ENCODE data around the gene ECD.

The ECD gene

GRCh38 chr10:73136627-73137026 lies 31.2 kb downstream of the ECD start:
- Histone ChIP-seq H3K9me3 (replicated peaks; ENCODE audit: insufficient read depth, low read length) (no peaks in the 10 kb centered on the region), H3K4me2 (ENCODE audit: low read depth, low read length) (no peak overlapping the region), H2AFZ (ENCODE audit: low read length) (no peak overlapping the region), H3F3A (ENCODE audit: insufficient read depth, low read length) (no peaks in the 10 kb centered on the region), H3K4me1 (ENCODE audit: low read length) (no peaks in the 10 kb centered on the region), H3K79me2 (ENCODE audit: low read length) (no peaks in the 10 kb centered on the region), H3K27me3 (replicated peaks; ENCODE audit: insufficient read depth, low read length) (no peaks in the 10 kb centered on the region), H4K20me1 (ENCODE audit: insufficient read depth, low read length) (no peaks in the 10 kb centered on the region), H3K27ac (ENCODE audit: low read length) (no peak overlapping the region), H3K9ac (ENCODE audit: low read length) (no peak overlapping the region), H3K4me3 (ENCODE audit: low read length) (no peak overlapping the region), H3K9me2 (replicated peaks; ENCODE audit: insufficient read depth, low read length) (no peaks in the 10 kb centered on the region), H3K36me3 (replicated peaks; ENCODE audit: insufficient read depth, low read length) (peaks cover 4% of the 10 kb centered on the region)
- TF ChIP-seq EZH2 (optimal IDR thresholded peaks at IDR 0.05; ENCODE audit: low read depth, low read length) (no peak), CTCF (IDR thresholded peaks at IDR 0.05; ENCODE audit: low read length) (no peak), EZH2phosphoT487 (IDR thresholded peaks at IDR 0.05; ENCODE audit: low read length) (no peak)
- DNase-seq, result no peak

DNA sequence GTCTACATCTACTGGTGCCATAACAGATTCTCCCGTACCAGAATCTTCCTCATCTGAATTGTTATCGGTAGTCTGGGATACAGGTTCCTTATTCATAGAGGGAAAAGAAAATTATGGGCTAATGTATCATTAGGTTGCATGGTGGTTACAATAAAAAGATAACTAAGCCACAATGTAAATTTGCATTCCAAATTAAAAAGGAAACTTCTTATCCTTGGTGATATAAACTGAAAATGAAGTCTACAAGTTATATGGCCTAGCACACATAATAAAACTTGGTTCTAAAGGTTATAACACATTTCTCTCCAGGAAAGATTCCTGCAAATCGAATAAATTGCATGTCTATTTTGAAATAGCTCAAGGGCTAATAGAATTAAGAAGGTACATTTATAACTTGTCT lies 33.1 kb downstream of the ECD start:
- no peak overlapping the region for H2AFZ ChIP-seq (ENCODE audit: low read length)
- no peaks in the 10 kb centered on the region for H3K9me2 ChIP-seq (replicated peaks; ENCODE audit: insufficient read depth, low read length)
- peaks cover 4% of the 10 kb centered on the region for H3K36me3 ChIP-seq (replicated peaks; ENCODE audit: insufficient read depth, low read length)
- no peaks in the 10 kb centered on the region for H3F3A ChIP-seq (ENCODE audit: insufficient read depth, low read length)
- H3K4me3 ChIP-seq (ENCODE audit: low read length), result no peak overlapping the region
- TF ChIP-seq EZH2phosphoT487 (IDR thresholded peaks at IDR 0.05; ENCODE audit: low read length) (no peak), CTCF (IDR thresholded peaks at IDR 0.05; ENCODE audit: low read length) (no peak), EZH2 (optimal IDR thresholded peaks at IDR 0.05; ENCODE audit: low read depth, low read length) (no peak)
- no peak overlapping the region for H3K27ac ChIP-seq (ENCODE audit: low read length)
- H3K4me1 ChIP-seq (ENCODE audit: low read length), result no peaks in the 10 kb centered on the region
- H3K9me3 ChIP-seq (replicated peaks; ENCODE audit: insufficient read depth, low read length), result no peaks in the 10 kb centered on the region
- no peaks in the 10 kb centered on the region for H3K27me3 ChIP-seq (replicated peaks; ENCODE audit: insufficient read depth, low read length)
- no peaks in the 10 kb centered on the region for H4K20me1 ChIP-seq (ENCODE audit: insufficient read depth, low read length)
- no peak for DNase-seq
- no peak overlapping the region for H3K4me2 ChIP-seq (ENCODE audit: low read depth, low read length)
- H3K79me2 ChIP-seq (ENCODE audit: low read length), result no peaks in the 10 kb centered on the region
- H3K9ac ChIP-seq (ENCODE audit: low read length), result no peak overlapping the region

GRCh38 chr10:73131913-73132686 lies 35.7 kb downstream of the ECD start:
- no peaks in the 10 kb centered on the region for H3K79me2 ChIP-seq (ENCODE audit: low read length)
- TF ChIP-seq EZH2phosphoT487 (IDR thresholded peaks at IDR 0.05; ENCODE audit: low read length) (no peak), CTCF (IDR thresholded peaks at IDR 0.05; ENCODE audit: low read length) (no peak), EZH2 (optimal IDR thresholded peaks at IDR 0.05; ENCODE audit: low read depth, low read length) (no peak)
- no peak overlapping the region for H3K9ac ChIP-seq (ENCODE audit: low read length)
- H3K4me3 ChIP-seq (ENCODE audit: low read length), result no peak overlapping the region
- no peak for DNase-seq
- H3K4me1 ChIP-seq (ENCODE audit: low read length), result no peaks in the 10 kb centered on the region
- no peaks in the 10 kb centered on the region for H4K20me1 ChIP-seq (ENCODE audit: insufficient read depth, low read length)
- H3F3A ChIP-seq (ENCODE audit: insufficient read depth, low read length), result no peaks in the 10 kb centered on the region
- H2AFZ ChIP-seq (ENCODE audit: low read length), result no peak overlapping the region
- no peaks in the 10 kb centered on the region for H3K9me3 ChIP-seq (replicated peaks; ENCODE audit: insufficient read depth, low read length)
- no peaks in the 10 kb centered on the region for H3K27me3 ChIP-seq (replicated peaks; ENCODE audit: insufficient read depth, low read length)
- H3K9me2 ChIP-seq (replicated peaks; ENCODE audit: insufficient read depth, low read length), result no peaks in the 10 kb centered on the region
- peaks cover 4% of the 10 kb centered on the region for H3K36me3 ChIP-seq (replicated peaks; ENCODE audit: insufficient read depth, low read length)
- no peak overlapping the region for H3K27ac ChIP-seq (ENCODE audit: low read length)
- no peak overlapping the region for H3K4me2 ChIP-seq (ENCODE audit: low read depth, low read length)

All from MM.1S (cell line).